ENCODE data around the gene NFIA. TPM values are rescaled to one million over a fixed set of nuclear protein-coding genes. Genes with fewer than 3 reads are reported as not detected.
A peak's percentile ranks its signal among the peaks of the same experiment; 100 is the strongest.

The NFIA gene
- total RNA-seq, 4 donors from 2014 or later: 32.0 to 160 (median 32.9) TPM

GRCh38 chr1:61157468-61157987, 75.2 kb downstream of the NFIA start:
- DNase-seq: no peak
- Histone ChIP-seq H3K4me3 (no peak overlapping the region), H3K27ac (peak overlapping the region in 1 of 4 donors; percentile 4), H3K36me3 (no peaks in the 10 kb centered on the region), H3K9me3 (no peaks in the 10 kb centered on the region), H3K27me3 (no peaks in the 10 kb centered on the region), H3K4me1 (peaks cover 0 to 15% (median 4%) of the 10 kb centered on the region in 4 donors)
- TF ChIP-seq POLR2A (IDR thresholded peaks at IDR 0.05): no peak
- TF ChIP-seq CTCF (IDR thresholded peaks at IDR 0.05): no peak

GRCh38 chr1:61158591-61158990, 76.2 kb downstream of the NFIA start:
- DNase-seq: no peak
- H3K9me3 ChIP-seq: no peaks in the 10 kb centered on the region
- no peaks in the 10 kb centered on the region for H3K27me3 ChIP-seq
- H3K4me3 ChIP-seq: no peak overlapping the region
- peaks cover 0 to 8% (median 4%) of the 10 kb centered on the region in 4 donors for H3K4me1 ChIP-seq
- TF ChIP-seq POLR2A (IDR thresholded peaks at IDR 0.05): no peak
- TF ChIP-seq CTCF (IDR thresholded peaks at IDR 0.05): no peak
- no peaks in the 10 kb centered on the region for H3K36me3 ChIP-seq
- no peak overlapping the region for H3K27ac ChIP-seq

- H3K4me1 ChIP-seq: peaks cover 0 to 8% (median 4%) of the 10 kb centered on the region in 4 donors
- H3K4me3 ChIP-seq: no peak overlapping the region
- TF ChIP-seq CTCF (IDR thresholded peaks at IDR 0.05) (no peak), POLR2A (IDR thresholded peaks at IDR 0.05) (no peak)
- H3K9me3 ChIP-seq: no peaks in the 10 kb centered on the region
- H3K27ac ChIP-seq: no peak overlapping the region
- H3K27me3 ChIP-seq: no peaks in the 10 kb centered on the region
- no peak for DNase-seq
- H3K36me3 ChIP-seq: no peaks in the 10 kb centered on the region
Measured at GRCh38 chr1:61160526-61160925, 78.2 kb downstream of the NFIA start.

- no peak for DNase-seq
- Histone ChIP-seq H3K4me3 (no peak overlapping the region), H3K27ac (no peak overlapping the region), H3K9me3 (no peaks in the 10 kb centered on the region), H3K27me3 (no peaks in the 10 kb centered on the region), H3K36me3 (no peaks in the 10 kb centered on the region), H3K4me1 (peaks cover 0 to 6% (median 2%) of the 10 kb centered on the region in 4 donors)
- TF ChIP-seq POLR2A (IDR thresholded peaks at IDR 0.05): no peak
- no peak for TF ChIP-seq CTCF (IDR thresholded peaks at IDR 0.05)
Measured at GRCh38 chr1:61162520-61163258, 80.3 kb downstream of the NFIA start.

GRCh38 chr1:61163355-61163754, 81.0 kb downstream of the NFIA start:
- no peak for DNase-seq
- Histone ChIP-seq H3K9me3 (no peaks in the 10 kb centered on the region), H3K4me3 (no peak overlapping the region), H3K4me1 (no peaks in the 10 kb centered on the region), H3K27ac (no peak overlapping the region), H3K36me3 (no peaks in the 10 kb centered on the region), H3K27me3 (no peaks in the 10 kb centered on the region)
- TF ChIP-seq CTCF (IDR thresholded peaks at IDR 0.05) (no peak), POLR2A (IDR thresholded peaks at IDR 0.05) (no peak)

Measured in Peyer's patch (tissue), 4 donors.